B cell (primary cell): Measurements from ENCODE around the gene CALML6. TPM values are rescaled to one million over a fixed set of nuclear protein-coding genes. Genes with fewer than 3 reads are reported as not detected.

Source experiments
- ATAC-seq: fragments of 200-7000 bp; cut with Tn5 transposase; one replicate; pipeline ENCODE4 v1.10.0; 2021; ENCODE audit warnings: low read depth, mild to moderate bottlenecking, moderate number of reproducible peaks, moderate library complexity
- CTCF ChIA-PET: fragments of 350-600 bp; sonication (Branson Sonifier 250); formaldehyde crosslinking; loops from one replicate; lab custom pipeline; 2021; ENCODE audit warnings: antibody characterized with exemption, inconsistent platforms; lab: Charles Lee
- POLR2A ChIA-PET: fragments of 350-600 bp; sonication (Branson Sonifier 250); formaldehyde crosslinking; loops from one replicate; lab custom pipeline; 2021; ENCODE audit warnings: antibody characterized with exemption; lab: Charles Lee
- DNase-seq: peaks from one replicate; pipeline ENCODE4 v3.0.0; 2013
- H2AFZ ChIP-seq: 2 replicates; pipeline ENCODE4 v1.6.1; 2012; ENCODE audit warnings: mild to moderate bottlenecking, low read depth, low read length; ENCODE audit not compliant: insufficient read depth, poor library complexity, severe bottlenecking
- H3K27ac ChIP-seq, 2 donors: 1 replicate in 1 of 2; 2 replicates in 1 of 2; pipeline ENCODE4 v1.5.1; 2012 to 2013; ENCODE audit warnings: low read length in 2 of 2, mild to moderate bottlenecking in 2 of 2, moderate library complexity in 1 of 2
- H3K27me3 ChIP-seq, 4 experiments: fragments of 200-600 bp in 1 of 4; sonication (generic) in 1 of 4; replicated peaks in 1 of 4; 1 replicate in 2 of 4; 2 replicates in 2 of 4; pipeline versions ENCODE4 v1.6.1 to v1.7.0; 2013 to 2016; ENCODE audit warnings: low read length in 3 of 4, mild to moderate bottlenecking in 2 of 4, mixed read lengths in 1 of 4, moderate library complexity in 1 of 4; ENCODE audit not compliant: insufficient read depth in 4 of 4, control insufficient read depth in 3 of 4; ENCODE audit errors: control extremely low read depth in 1 of 4
- H3K36me3 ChIP-seq, 2 experiments: replicated peaks in 1 of 2; 1 replicate in 1 of 2; 2 replicates in 1 of 2; pipeline versions ENCODE4 v1.6.1 to v1.7.1; 2013; ENCODE audit warnings: low read length in 1 of 2; ENCODE audit not compliant: insufficient read depth in 2 of 2, control insufficient read depth in 1 of 2; ENCODE audit errors: control extremely low read depth in 1 of 2, extremely low read depth in 1 of 2
- H3K4me1 ChIP-seq, 2 donors: fragments of 200-600 bp in 1 of 2; sonication (generic) in 1 of 2; 1 replicate in 1 of 2; 2 replicates in 1 of 2; pipeline versions ENCODE4 v1.5.1 to v1.6.1; 2013 to 2017; ENCODE audit warnings: low read length in 2 of 2; ENCODE audit not compliant: control insufficient read depth in 2 of 2, insufficient read depth in 2 of 2
- H3K4me2 ChIP-seq: replicated peaks from 2 replicates; pipeline ENCODE3; 2012; ENCODE audit warnings: mild to moderate bottlenecking, low read depth, low read length; ENCODE audit not compliant: poor library complexity, severe bottlenecking
- H3K4me3 ChIP-seq, 5 experiments: fragments of 200-600 bp in 1 of 5; sonication (generic) in 1 of 5; 1 replicate in 3 of 5; 2 replicates in 2 of 5; pipeline versions ENCODE4 v1.5.1 to v1.7.0; 2011 to 2016; ENCODE audit warnings: low read length in 4 of 5, mild to moderate bottlenecking in 4 of 5, low read depth in 2 of 5, control low read depth in 1 of 5, moderate library complexity in 1 of 5; ENCODE audit not compliant: insufficient read depth in 1 of 5; ENCODE audit errors: control extremely low read depth in 1 of 5, extremely low read depth in 1 of 5
- H3K79me2 ChIP-seq: fragments of 200-600 bp; sonication (generic); one replicate; pipeline ENCODE4 v1.6.0; 2016; ENCODE audit warnings: low read length; ENCODE audit not compliant: control insufficient read depth, insufficient read depth
- H3K9ac ChIP-seq: fragments of 200-600 bp; sonication (generic); 2 replicates; pipeline ENCODE4 v1.6.1; 2017; ENCODE audit warnings: mild to moderate bottlenecking, low read length, moderate library complexity
- H3K9me3 ChIP-seq, 3 donors: one replicate each; pipeline versions ENCODE4 v1.6.1 to v1.7.1; 2013; ENCODE audit warnings: low read length in 2 of 3; ENCODE audit not compliant: control insufficient read depth in 2 of 3, insufficient read depth in 1 of 3; ENCODE audit errors: control extremely low read depth in 1 of 3
- H4K20me1 ChIP-seq: 2 replicates; pipeline ENCODE4 v1.6.0; 2012; ENCODE audit warnings: mild to moderate bottlenecking, low read length; ENCODE audit not compliant: insufficient read depth, control insufficient read depth, poor library complexity, severe bottlenecking
- H3K27ac Mint-ChIP-seq: one replicate; pipeline ENCODE4 v1.8.0; 2021; ENCODE audit warnings: mixed read lengths
- H3K27me3 Mint-ChIP-seq: one replicate; pipeline ENCODE4 v1.8.0; 2021; ENCODE audit warnings: mixed read lengths
- H3K4me1 Mint-ChIP-seq: one replicate; pipeline ENCODE4 v1.8.0; 2021; ENCODE audit warnings: mixed read lengths
- H3K4me3 Mint-ChIP-seq: one replicate; pipeline ENCODE4 v1.8.0; 2021; ENCODE audit warnings: mixed read lengths
- H3K9me3 Mint-ChIP-seq: one replicate; pipeline ENCODE4 v1.8.0; 2022; ENCODE audit warnings: mixed read lengths; ENCODE audit not compliant: insufficient read depth
- CTCF ChIP-seq: fragments of 200-600 bp; IDR thresholded peaks from one replicate; pipeline ENCODE4 v1.8.0; 2022; ENCODE audit warnings: antibody characterized with exemption, mild to moderate bottlenecking
- EZH2 ChIP-seq: IDR thresholded peaks from 2 replicates; pipeline ENCODE4 v1.6.1; 2012; ENCODE audit warnings: borderline replicate concordance, low read depth, mild to moderate bottlenecking, moderate library complexity, low read length; ENCODE audit not compliant: insufficient read depth, poor library complexity, severe bottlenecking
- WGBS: methylation state at CpG from one replicate; pipeline ENCODE4 v1.1.5; 2013; ENCODE audit warnings: missing lambda C conversion rate; ENCODE audit not compliant: insufficient coverage; 5-methylcytosine and 5-hydroxymethylcytosine counted together
- intact Hi-C: fragments of 100-400 bp; cut with micrococcal nuclease; formaldehyde crosslinking; loops from one replicate; pipeline ENCODE4 v1.10.0; 2022
- polyA plus RNA-seq: library from polyadenylated mRNA; depleted of rRNA; stranded (reverse); fragments of >200 nt; gene quantifications from 2 replicates; pipeline ENCODE4 v1.2.3, GENCODE V29; 2012
- total RNA-seq, 2 donors: library from RNA; stranded (reverse); fragments of 120-200 nt in 1 of 2; gene quantifications; 1 replicate in 1 of 2; 2 replicates in 1 of 2; pipeline versions ENCODE4 v1.2.3 to v1.2.4, GENCODE V29; 2013 to 2022

Gene CALML6
- total and polyA plus RNA-seq, 2 donors (not counting 1 experiment from before 2014, with no cell fraction given) = 0.64 to 2.0 TPM

- Histone ChIP-seq H3K9ac (no peak overlapping the region), H3K79me2 (no peaks in the 10 kb centered on the region), H2AFZ (no peak overlapping the region), H3K27ac (no peak overlapping the region), H3K27me3 (peaks cover 0 to 5% (median 2%) of the 10 kb centered on the region in 4 experiments), H3K9me3 (peaks cover 0 to 8% (median 6%) of the 10 kb centered on the region in 3 donors), H3K36me3 (no peaks in the 10 kb centered on the region), H3K4me1 (peaks cover 2 to 6% of the 10 kb centered on the region in 2 donors), H3K4me2 (no peak overlapping the region), H4K20me1 (no peaks in the 10 kb centered on the region), H3K4me3 (no peak overlapping the region)
- POLR2A ChIA-PET = no interaction called here
- Mint-ChIP-seq H3K27ac (no peak overlapping the region), H3K27me3 (peaks cover 27% of the 10 kb centered on the region), H3K9me3 (peaks cover 7% of the 10 kb centered on the region), H3K4me1 (peaks cover 5% of the 10 kb centered on the region), H3K4me3 (no peak overlapping the region)
- WGBS = no CpG with 5 or more reads among the region's 1 CpG
- ATAC-seq = no peak
- intact Hi-C loops = no loop called here
- TF ChIP-seq EZH2 (no peak), CTCF (no peak)
- CTCF ChIA-PET = no interaction called here
- DNase-seq = no peak
These were observed 33.7 kb downstream of the CALML6 start for GRCh38 chr1:1948783-1949182.

GRCh38 chr1:1950940-1951339 is 35.9 kb downstream of the CALML6 start:
- ChIA-PET POLR2A (no interaction called here), CTCF (no interaction called here)
- Mint-ChIP-seq H3K27ac (no peak overlapping the region), H3K27me3 (peaks cover 25% of the 10 kb centered on the region), H3K9me3 (peaks cover 7% of the 10 kb centered on the region), H3K4me3 (no peak overlapping the region), H3K4me1 (no peaks in the 10 kb centered on the region)
- H3K27me3 ChIP-seq = peaks cover 0 to 4% (median 0%) of the 10 kb centered on the region in 4 experiments
- no peak overlapping the region for H3K4me3 ChIP-seq
- H3K27ac ChIP-seq = no peak overlapping the region
- H3K9ac ChIP-seq = no peak overlapping the region
- WGBS = 100% methylated on average over 1 of the region's 5 CpGs
- no peak overlapping the region for H3K4me2 ChIP-seq
- H3K36me3 ChIP-seq = no peaks in the 10 kb centered on the region
- no peak overlapping the region for H2AFZ ChIP-seq
- intact Hi-C loops = no loop called here
- ATAC-seq (no peak), DNase-seq (no peak)
- H3K4me1 ChIP-seq = no peaks in the 10 kb centered on the region
- H3K9me3 ChIP-seq = peaks cover 0 to 16% (median 6%) of the 10 kb centered on the region in 3 donors
- H3K79me2 ChIP-seq = no peaks in the 10 kb centered on the region
- TF ChIP-seq CTCF = no peak
- no peak for TF ChIP-seq EZH2
- no peaks in the 10 kb centered on the region for H4K20me1 ChIP-seq
